SK-N-SH (cell line): ENCODE results near the gene RBPJL. TPM values are rescaled to one million over a fixed set of nuclear protein-coding genes. Genes with fewer than 3 reads are reported as not detected.

Experiments used
- CTCF ChIA-PET: fragments of 300-600, 350-600 bp; formaldehyde crosslinking; extraction: SDS; loops from one replicate; lab custom pipeline; 2021; lab: Yijun Ruan, JAX
- POLR2A ChIA-PET: fragments of 350-600 bp; sonication (Branson Sonifier 250); formaldehyde crosslinking; extraction: SDS; loops from one replicate; lab custom pipeline; 2020; ENCODE audit warnings: antibody characterized with exemption, inconsistent platforms; lab: Yijun Ruan, JAX
- DNase-seq: peaks from one replicate; pipeline ENCODE4 v3.0.0; 2012
- H2AFZ ChIP-seq: fragments of 200-600 bp; sonication (generic); 2 replicates; pipeline ENCODE4 v1.8.1; 2016; ENCODE audit warnings: antibody characterized with exemption, mild to moderate bottlenecking, low read depth
- H3F3A ChIP-seq: fragments of 200-600 bp; sonication (generic); replicated peaks from 2 replicates; pipeline ENCODE3; 2016; ENCODE audit warnings: antibody characterized with exemption, mild to moderate bottlenecking; ENCODE audit not compliant: insufficient read depth
- H3K27ac ChIP-seq, 2 experiments: fragments of 200-500 bp in 1 of 2; fragments of 200-600 bp in 1 of 2; sonication (Bioruptor generic) in 1 of 2; sonication (generic), shearing (Covaris generic) in 1 of 2; 2 replicates each; pipeline versions ENCODE4 v1.5.1 to v1.6.1; 2014 to 2016; ENCODE audit warnings: low read depth in 2 of 2, inconsistent platforms in 1 of 2, low read length in 1 of 2, mild to moderate bottlenecking in 1 of 2, mixed read lengths in 1 of 2
- H3K27me3 ChIP-seq: fragments of 200-600 bp; sonication (generic), shearing (Covaris generic); 2 replicates; pipeline ENCODE4 v1.6.1; 2016; ENCODE audit warnings: mixed run types; ENCODE audit not compliant: insufficient read depth
- H3K36me3 ChIP-seq, 2 experiments: fragments of 200-500 bp in 1 of 2; fragments of 200-600 bp in 1 of 2; sonication (Bioruptor generic) in 1 of 2; sonication (generic) in 1 of 2; replicated peaks in 1 of 2; 2 replicates each; pipeline versions ENCODE3 to v1.5.1; 2014 to 2016; ENCODE audit warnings: low read length in 1 of 2, mild to moderate bottlenecking in 1 of 2; ENCODE audit not compliant: insufficient read depth in 2 of 2, control insufficient read depth in 1 of 2
- H3K4me1 ChIP-seq, 2 experiments: fragments of 200-500 bp in 1 of 2; fragments of 200-600 bp in 1 of 2; sonication (Bioruptor generic) in 1 of 2; sonication (generic), shearing (Covaris generic) in 1 of 2; 2 replicates each; pipeline versions ENCODE4 v1.5.1 to v1.6.1; 2014 to 2016; ENCODE audit warnings: low read depth in 1 of 2, low read length in 1 of 2, mixed run types in 1 of 2; ENCODE audit not compliant: insufficient read depth in 2 of 2, control insufficient read depth in 1 of 2
- H3K4me2 ChIP-seq: fragments of 200-600 bp; sonication (generic), shearing (Covaris generic); 2 replicates; pipeline ENCODE4 v1.6.1; 2017; ENCODE audit warnings: mixed run types
- H3K4me3 ChIP-seq, 2 experiments: fragments of 200-500 bp in 1 of 2; fragments of 200-600 bp in 1 of 2; sonication (Bioruptor generic) in 1 of 2; sonication (generic), shearing (Covaris generic) in 1 of 2; 2 replicates each; pipeline versions ENCODE4 v1.5.1 to v1.8.1; 2014 to 2016; ENCODE audit warnings: low read depth in 2 of 2, inconsistent platforms in 1 of 2, low read length in 1 of 2, mild to moderate bottlenecking in 1 of 2, mixed read lengths in 1 of 2, moderate library complexity in 1 of 2
- H3K79me2 ChIP-seq: fragments of 200-600 bp; sonication (generic); 2 replicates; pipeline ENCODE4 v1.8.1; 2017; ENCODE audit warnings: mild to moderate bottlenecking; ENCODE audit not compliant: insufficient read depth
- H3K9ac ChIP-seq: fragments of 200-600 bp; sonication (generic); 2 replicates; pipeline ENCODE4 v1.6.1; 2017; ENCODE audit warnings: mixed run types
- H3K9me2 ChIP-seq: fragments of 200-600 bp; sonication (generic); 2 replicates; pipeline ENCODE4 v1.6.1; 2017; ENCODE audit warnings: mixed run types
- H3K9me3 ChIP-seq: fragments of 200-600 bp; sonication (generic); 2 replicates; pipeline ENCODE4 v1.6.1; 2017; ENCODE audit warnings: mixed run types, mild to moderate bottlenecking, moderate library complexity
- H4K20me1 ChIP-seq: fragments of 200-600 bp; sonication (generic); 2 replicates; pipeline ENCODE4 v1.6.1; 2017; ENCODE audit warnings: mild to moderate bottlenecking, mixed run types; ENCODE audit not compliant: insufficient read depth
- CHD2 ChIP-seq: fragments of 150-350 bp; IDR thresholded peaks from 2 replicates; pipeline ENCODE4 v1.6.1; 2018; ENCODE audit warnings: low read length; ENCODE audit not compliant: partially characterized antibody
- FOSL2 ChIP-seq: IDR thresholded peaks from 2 replicates; pipeline ENCODE4 v1.4.0; 2012; ENCODE audit warnings: low read depth, mild to moderate bottlenecking, moderate library complexity, borderline replicate concordance
- NFIC ChIP-seq: IDR thresholded peaks from 2 replicates; pipeline ENCODE4 v1.4.0; 2012; ENCODE audit warnings: borderline replicate concordance
- RAD21 ChIP-seq: IDR thresholded peaks from 2 replicates; pipeline ENCODE4 v1.6.1; 2012; ENCODE audit warnings: mild to moderate bottlenecking, low read length
- SMC3 ChIP-seq: IDR thresholded peaks from 2 replicates; pipeline ENCODE4 v1.6.1; 2012; ENCODE audit warnings: low read depth, low read length, improper control_type of control experiment
- WGBS: methylation state at CpG from one replicate; pipeline ENCODE4 v1.1.6; 2017; ENCODE audit warnings: low lambda C conversion rate; 5-methylcytosine and 5-hydroxymethylcytosine counted together
- polyA plus RNA-seq, 3 experiments: library from polyadenylated mRNA; depleted of rRNA; stranded (reverse); fragments of >200 nt; gene quantifications; 2 replicates each; pipeline ENCODE4 v1.2.3, GENCODE V29; 2012
- TF ChIP-seq, protein P1 (sequence below): fragments of 150-350 bp; IDR thresholded peaks from 2 replicates; pipeline ENCODE4 v1.6.1; 2016; ENCODE audit warnings: mild to moderate bottlenecking, low read depth, low read length
- TF ChIP-seq, protein P2 (sequence below): fragments of 150-350 bp; IDR thresholded peaks from 2 replicates; pipeline ENCODE4 v1.6.1; 2017; ENCODE audit warnings: antibody characterized with exemption, low read length, low read depth, borderline replicate concordance

Gene RBPJL
- polyA plus RNA-seq, 1 of the 3 experiments (the other 2 are of a cell fraction), result not detected

DNA sequence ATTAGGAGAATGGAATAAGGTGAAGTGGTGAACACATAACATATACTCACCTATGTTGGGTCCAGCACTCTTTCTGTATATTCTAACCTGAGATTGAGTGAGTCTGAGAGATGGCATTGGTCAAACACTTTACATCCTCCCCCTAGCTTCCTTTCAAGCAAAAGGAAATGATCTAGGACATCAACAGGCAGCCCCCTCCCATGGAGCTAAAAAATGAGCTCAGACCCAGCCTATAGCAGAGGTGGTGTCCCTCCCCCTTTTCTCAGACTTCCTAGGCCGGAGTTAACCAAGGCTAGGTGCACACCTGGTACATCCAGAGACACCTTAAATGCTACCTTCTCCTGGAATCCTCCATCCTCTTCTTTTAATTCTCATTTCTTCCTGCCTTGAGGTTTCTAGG, 47.1 kb downstream of the RBPJL start (continued):
- TF ChIP-seq, protein P1, sequence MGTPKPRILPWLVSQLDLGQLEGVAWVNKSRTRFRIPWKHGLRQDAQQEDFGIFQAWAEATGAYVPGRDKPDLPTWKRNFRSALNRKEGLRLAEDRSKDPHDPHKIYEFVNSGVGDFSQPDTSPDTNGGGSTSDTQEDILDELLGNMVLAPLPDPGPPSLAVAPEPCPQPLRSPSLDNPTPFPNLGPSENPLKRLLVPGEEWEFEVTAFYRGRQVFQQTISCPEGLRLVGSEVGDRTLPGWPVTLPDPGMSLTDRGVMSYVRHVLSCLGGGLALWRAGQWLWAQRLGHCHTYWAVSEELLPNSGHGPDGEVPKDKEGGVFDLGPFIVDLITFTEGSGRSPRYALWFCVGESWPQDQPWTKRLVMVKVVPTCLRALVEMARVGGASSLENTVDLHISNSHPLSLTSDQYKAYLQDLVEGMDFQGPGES, result no peak
- no peak for TF ChIP-seq FOSL2

DNA sequence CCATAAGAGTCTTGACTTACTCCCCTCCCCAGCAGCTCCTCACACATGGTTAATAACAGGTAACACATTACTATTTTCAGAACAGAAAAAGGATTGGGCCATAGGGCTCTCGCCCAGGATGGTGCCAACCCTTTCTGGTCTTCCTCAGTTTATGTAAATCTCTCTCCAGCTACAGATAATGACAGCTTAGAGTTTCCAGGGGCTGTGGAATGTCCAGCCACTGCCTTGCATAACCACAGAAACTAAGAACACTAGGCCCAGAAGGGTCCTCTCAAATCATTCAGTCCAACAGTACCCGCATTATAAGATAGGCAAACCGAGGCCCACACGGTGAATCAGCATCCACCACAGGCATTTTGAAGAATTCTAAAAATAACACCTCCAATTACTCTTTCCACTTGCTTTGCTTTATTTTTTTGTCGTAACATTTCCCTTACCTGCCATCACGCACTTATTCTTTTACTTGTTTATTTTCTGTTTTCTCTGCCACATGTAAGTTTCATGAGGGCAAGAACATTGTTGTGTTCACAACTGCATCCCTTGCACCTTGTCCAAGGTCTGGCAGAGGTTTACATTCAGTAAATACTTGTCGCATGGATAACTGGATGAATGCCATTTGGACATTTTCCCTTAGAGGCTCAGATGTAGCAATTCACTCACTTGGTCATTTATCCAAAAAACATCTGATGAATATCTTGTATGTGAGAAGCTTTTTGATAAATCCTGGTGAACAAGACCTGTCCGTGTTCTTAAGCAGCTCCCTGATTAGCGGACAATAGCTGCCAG, 48.0 kb downstream of the RBPJL start:
- Histone ChIP-seq H3K27me3 (no peaks in the 10 kb centered on the region), H3K27ac (peak overlapping the region in 1 of 2 experiments; percentile 66; a peak in 2 of 4 replicates), H3K4me2 (peak overlapping the region; percentile 69), H3K9me3 (no peaks in the 10 kb centered on the region), H3K9me2 (no peaks in the 10 kb centered on the region), H3K4me3 (no peak overlapping the region; a peak in 1 of 4 replicates), H3K9ac (no peak overlapping the region), H4K20me1 (no peaks in the 10 kb centered on the region), H3K79me2 (no peaks in the 10 kb centered on the region), H3K4me1 (peaks cover 0 to 2% of the 10 kb centered on the region in 2 experiments; a peak in 2 of 4 replicates), H2AFZ (peak overlapping the region; percentile 83), H3K36me3 (no peaks in the 10 kb centered on the region), H3F3A (peaks cover 14% of the 10 kb centered on the region)
- ChIA-PET POLR2A (interaction anchor here (1.1 kb wide), 1 partner anchor 8 kb away, joined by 3 read pairs; the partner anchor contains the start of gene SYS1), CTCF (interaction anchor here (1.5 to 2.7 kb wide), 3 partner anchors 9 to 82 kb away, joined by 3 to 14 read pairs (median 11); partner anchors contain the start of gene SYS1)
- WGBS, result 76% methylated on average over 9 of the region's 9 CpGs
- no peak for DNase-seq
- TF ChIP-seq RAD21 (no peak), SMC3 (no peak), NFIC (peak; percentile 15; the same call in 1 of the 2 replicates)
- TF ChIP-seq, protein P2, sequence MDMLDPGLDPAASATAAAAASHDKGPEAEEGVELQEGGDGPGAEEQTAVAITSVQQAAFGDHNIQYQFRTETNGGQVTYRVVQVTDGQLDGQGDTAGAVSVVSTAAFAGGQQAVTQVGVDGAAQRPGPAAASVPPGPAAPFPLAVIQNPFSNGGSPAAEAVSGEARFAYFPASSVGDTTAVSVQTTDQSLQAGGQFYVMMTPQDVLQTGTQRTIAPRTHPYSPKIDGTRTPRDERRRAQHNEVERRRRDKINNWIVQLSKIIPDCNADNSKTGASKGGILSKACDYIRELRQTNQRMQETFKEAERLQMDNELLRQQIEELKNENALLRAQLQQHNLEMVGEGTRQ, result no peak

DNA sequence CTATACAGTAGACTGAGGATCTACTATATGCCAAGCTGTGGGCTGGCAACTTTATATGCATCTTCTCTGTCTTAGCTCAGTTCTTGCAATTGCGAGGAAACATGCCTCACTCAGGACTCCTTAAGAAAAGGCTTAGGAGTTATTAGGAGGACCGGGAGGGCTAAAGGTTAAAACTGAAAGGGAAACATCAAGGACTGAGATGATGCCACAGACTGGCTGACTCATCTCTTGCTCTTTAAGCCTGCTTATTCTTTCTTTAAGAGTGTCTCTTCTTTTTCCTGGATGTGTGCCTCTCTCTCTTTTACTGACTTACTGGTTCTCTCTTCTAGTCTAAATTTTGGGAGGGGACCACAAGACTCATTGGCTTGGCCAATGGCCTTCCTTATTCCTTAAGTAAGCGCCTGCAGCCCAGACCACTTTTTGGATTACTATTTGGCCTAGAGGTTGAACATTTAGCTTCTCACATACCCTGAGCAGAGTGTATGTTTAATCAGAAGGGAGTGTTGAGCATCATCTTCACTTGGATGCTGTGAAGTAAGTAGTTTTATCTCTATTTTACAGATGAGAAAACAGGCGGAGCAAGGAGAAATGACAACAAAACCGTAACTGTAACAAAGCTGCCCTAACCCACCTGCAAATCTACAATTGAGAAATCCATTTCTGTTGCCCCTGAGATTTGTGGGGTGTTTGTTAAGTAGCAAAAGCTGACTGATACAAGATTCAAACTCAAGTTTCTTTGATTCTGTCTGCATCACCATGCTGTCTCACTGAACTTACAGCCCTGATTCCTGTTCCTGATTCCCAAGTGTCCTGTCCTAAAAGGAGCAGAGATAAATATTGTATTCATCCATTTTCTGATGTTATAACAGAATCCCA, 48.8 kb downstream of the RBPJL start:
- Histone ChIP-seq H3K4me3 (no peak overlapping the region; a peak in 1 of 4 replicates), H3K27ac (peak overlapping the region in 1 of 2 experiments; percentile 66; a peak in 2 of 4 replicates), H3K4me1 (peaks cover 0 to 2% of the 10 kb centered on the region in 2 experiments; a peak in 2 of 4 replicates), H3K79me2 (no peaks in the 10 kb centered on the region), H3K27me3 (no peaks in the 10 kb centered on the region), H2AFZ (peak overlapping the region; percentile 83)
- no peak for DNase-seq
- TF ChIP-seq CHD2 (no peak), FOSL2 (peak; percentile 61; the same call in 1 of the 2 replicates)
- TF ChIP-seq, all 33 proteins: peak for 1
- H3K36me3 ChIP-seq, result no peaks in the 10 kb centered on the region
- POLR2A ChIA-PET, result no interaction called here
- H3F3A ChIP-seq, result peaks cover 10% of the 10 kb centered on the region
- H3K4me2 ChIP-seq, result peak overlapping the region; percentile 69
- CTCF ChIA-PET, result interaction anchor here (1.8 kb wide), 1 partner anchor 8 kb away, joined by 11 read pairs; the partner anchor contains the start of gene SYS1
- no peak overlapping the region for H3K9ac ChIP-seq
- WGBS, result 59% methylated on average over 5 of the region's 5 CpGs
- H3K9me3 ChIP-seq, result no peaks in the 10 kb centered on the region
- no peaks in the 10 kb centered on the region for H3K9me2 ChIP-seq
- H4K20me1 ChIP-seq, result no peaks in the 10 kb centered on the region
